HepG2 (cell line): ENCODE measurements around the gene SEMA7A. TPM values are rescaled to one million over a fixed set of nuclear protein-coding genes. Genes with fewer than 3 reads are reported as not detected.

ENCODE experiments used
- AGO1 ChIP-seq: fragments of 200-400 bp; formaldehyde crosslinking; IDR thresholded peaks from 2 replicates; pipeline ENCODE4 v1.6.1; 2017; ENCODE audit warnings: mild to moderate bottlenecking, low read depth, low read length, moderate library complexity; ENCODE audit not compliant: poor library complexity, severe bottlenecking
- ARHGAP35 ChIP-seq: sonication (generic); formaldehyde crosslinking; IDR thresholded peaks from 2 replicates; pipeline ENCODE4 v1.9.0; 2022; ENCODE audit warnings: mild to moderate bottlenecking, inconsistent platforms, moderate library complexity, missing genetic modification reagents, borderline replicate concordance
- FOXM1 ChIP-seq: sonication (generic); formaldehyde crosslinking; IDR thresholded peaks from 2 replicates; pipeline ENCODE4 v1.5.0; 2020; ENCODE audit warnings: missing genetic modification reagents
- HNF4G ChIP-seq, 2 experiments: sonication (generic) in 1 of 2; formaldehyde crosslinking in 1 of 2; IDR thresholded peaks; 2 replicates each; pipeline versions ENCODE4 v1.4.0 to v1.6.1; 2011 to 2020; ENCODE audit warnings: borderline replicate concordance in 2 of 2, low read depth in 2 of 2, mild to moderate bottlenecking in 2 of 2, low read length in 1 of 2, missing genetic modification reagents in 1 of 2, moderate library complexity in 1 of 2
- KDM5B ChIP-seq: sonication (generic); formaldehyde crosslinking; IDR thresholded peaks from 2 replicates; pipeline ENCODE4 v1.4.0; 2020; ENCODE audit warnings: missing genetic modification reagents, mild to moderate bottlenecking, borderline replicate concordance
- THAP8 ChIP-seq: sonication (generic); formaldehyde crosslinking; IDR thresholded peaks from 2 replicates; pipeline ENCODE4 v1.5.1; 2020; ENCODE audit warnings: missing genetic modification reagents, mild to moderate bottlenecking, borderline replicate concordance
- ZFP36L2 ChIP-seq: sonication (generic); formaldehyde crosslinking; IDR thresholded peaks from 2 replicates; pipeline ENCODE4 v1.4.0; 2020; ENCODE audit warnings: missing genetic modification reagents
- ZFP90 ChIP-seq: sonication (generic); formaldehyde crosslinking; IDR thresholded peaks from 2 replicates; pipeline ENCODE4 v1.8.0; 2022; ENCODE audit warnings: missing genetic modification reagents, mild to moderate bottlenecking, inconsistent platforms, borderline replicate concordance
- ZNF326 ChIP-seq: sonication (generic); formaldehyde crosslinking; IDR thresholded peaks from 2 replicates; pipeline ENCODE4 v1.4.0; 2020; ENCODE audit warnings: missing genetic modification reagents, borderline replicate concordance
- ZNF460 ChIP-seq: sonication (generic); formaldehyde crosslinking; IDR thresholded peaks from 2 replicates; pipeline ENCODE4 v1.5.1; 2020; ENCODE audit warnings: missing genetic modification reagents, mild to moderate bottlenecking, borderline replicate concordance
- ZNF563 ChIP-seq: sonication (generic); formaldehyde crosslinking; IDR thresholded peaks from 2 replicates; pipeline ENCODE4 v1.8.0; 2022; ENCODE audit warnings: mild to moderate bottlenecking, moderate library complexity, missing genetic modification reagents
- ZNF614 ChIP-seq: IDR thresholded peaks from 2 replicates; pipeline ENCODE4 v1.6.1; 2018; ENCODE audit warnings: missing biosample characterization, missing genetic modification reagents, inconsistent platforms, borderline replicate concordance
- ZNF7 ChIP-seq: IDR thresholded peaks from 2 replicates; pipeline ENCODE4 v1.6.1; 2016; ENCODE audit warnings: missing biosample characterization, missing genetic modification reagents
- ZSCAN31 ChIP-seq: sonication (generic); formaldehyde crosslinking; IDR thresholded peaks from 2 replicates; pipeline ENCODE4 v1.5.0; 2020; ENCODE audit warnings: low read depth, mild to moderate bottlenecking, missing genetic modification reagents
- polyA plus RNA-seq, 8 experiments: library from polyadenylated mRNA; depleted of rRNA in 3 of 8; stranded (reverse) in 7 of 8; unstranded in 1 of 8; fragments of >200 nt; fragmentation: Illumina TruSeq in 4 of 8; extraction: Trizol in 4 of 8; gene quantifications; 2 replicates each; pipeline versions ENCODE4 v1.2.1 to v1.2.3, GENCODE V29; 2011 to 2016; ENCODE audit warnings: low read depth in 4 of 8, missing spikeins in 1 of 8, mixed read lengths in 1 of 8; ENCODE audit not compliant: insufficient read depth in 1 of 8
- total RNA-seq, 5 experiments: library from RNA; depleted of rRNA; stranded (reverse); fragments of >200 nt; fragmentation: Illumina TruSeq; extraction: Trizol; gene quantifications; 2 replicates each; pipeline ENCODE4 v1.2.3, GENCODE V29; 2016; ENCODE audit warnings: low read depth in 1 of 5
- TF ChIP-seq, protein P1 (sequence below): sonication (generic); formaldehyde crosslinking; IDR thresholded peaks from 2 replicates; pipeline ENCODE4 v1.4.0; 2020; ENCODE audit warnings: missing genetic modification reagents
- TF ChIP-seq, protein P2 (sequence below): sonication (generic); formaldehyde crosslinking; IDR thresholded peaks from 2 replicates; pipeline ENCODE4 v1.8.1; 2022; ENCODE audit warnings: mild to moderate bottlenecking, missing genetic modification reagents
- TF ChIP-seq, protein P3 (sequence below), 2 experiments: sonication (generic) in 1 of 2; formaldehyde crosslinking in 1 of 2; IDR thresholded peaks; 2 replicates each; pipeline versions ENCODE4 v1.4.0 to v1.6.1; 2016 to 2020; ENCODE audit warnings: borderline replicate concordance in 1 of 2, low read depth in 1 of 2, mild to moderate bottlenecking in 1 of 2, missing genetic modification reagents in 1 of 2

The SEMA7A gene
- total and polyA plus RNA-seq, 2 of the 13 experiments (the other 11 are each of a cell fraction or from before 2014, with no cell fraction given), result 9.0 to 15.8 TPM

- TF ChIP-seq, protein P1, sequence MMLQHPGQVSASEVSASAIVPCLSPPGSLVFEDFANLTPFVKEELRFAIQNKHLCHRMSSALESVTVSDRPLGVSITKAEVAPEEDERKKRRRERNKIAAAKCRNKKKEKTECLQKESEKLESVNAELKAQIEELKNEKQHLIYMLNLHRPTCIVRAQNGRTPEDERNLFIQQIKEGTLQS, result no peak; the same call in none of the 2 replicates
- TF ChIP-seq ARHGAP35 (CRISPR knock-in tag), result no peak; the same call in 1 of the 2 replicates
- TF ChIP-seq, protein P2, sequence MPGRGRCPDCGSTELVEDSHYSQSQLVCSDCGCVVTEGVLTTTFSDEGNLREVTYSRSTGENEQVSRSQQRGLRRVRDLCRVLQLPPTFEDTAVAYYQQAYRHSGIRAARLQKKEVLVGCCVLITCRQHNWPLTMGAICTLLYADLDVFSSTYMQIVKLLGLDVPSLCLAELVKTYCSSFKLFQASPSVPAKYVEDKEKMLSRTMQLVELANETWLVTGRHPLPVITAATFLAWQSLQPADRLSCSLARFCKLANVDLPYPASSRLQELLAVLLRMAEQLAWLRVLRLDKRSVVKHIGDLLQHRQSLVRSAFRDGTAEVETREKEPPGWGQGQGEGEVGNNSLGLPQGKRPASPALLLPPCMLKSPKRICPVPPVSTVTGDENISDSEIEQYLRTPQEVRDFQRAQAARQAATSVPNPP (CRISPR knock-in tag), result peak; percentile 27; the same call in 1 of the 2 replicates
- no peak for TF ChIP-seq THAP8
- TF ChIP-seq, protein P3, sequence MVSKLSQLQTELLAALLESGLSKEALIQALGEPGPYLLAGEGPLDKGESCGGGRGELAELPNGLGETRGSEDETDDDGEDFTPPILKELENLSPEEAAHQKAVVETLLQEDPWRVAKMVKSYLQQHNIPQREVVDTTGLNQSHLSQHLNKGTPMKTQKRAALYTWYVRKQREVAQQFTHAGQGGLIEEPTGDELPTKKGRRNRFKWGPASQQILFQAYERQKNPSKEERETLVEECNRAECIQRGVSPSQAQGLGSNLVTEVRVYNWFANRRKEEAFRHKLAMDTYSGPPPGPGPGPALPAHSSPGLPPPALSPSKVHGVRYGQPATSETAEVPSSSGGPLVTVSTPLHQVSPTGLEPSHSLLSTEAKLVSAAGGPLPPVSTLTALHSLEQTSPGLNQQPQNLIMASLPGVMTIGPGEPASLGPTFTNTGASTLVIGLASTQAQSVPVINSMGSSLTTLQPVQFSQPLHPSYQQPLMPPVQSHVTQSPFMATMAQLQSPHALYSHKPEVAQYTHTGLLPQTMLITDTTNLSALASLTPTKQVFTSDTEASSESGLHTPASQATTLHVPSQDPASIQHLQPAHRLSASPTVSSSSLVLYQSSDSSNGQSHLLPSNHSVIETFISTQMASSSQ (IDR thresholded peaks at IDR 0.05; ENCODE audit: low read depth), result peak; percentile 27; the same call in 1 of the 2 replicates
- TF ChIP-seq, protein P3 (CRISPR knock-in tag; IDR thresholded peaks at IDR 0.05; ENCODE audit: borderline replicate concordance), result peak; percentile 64; the same call in 1 of the 2 replicates
- no peak for TF ChIP-seq AGO1
- peak; percentile 77; the same call in 1 of the 2 replicates for TF ChIP-seq KDM5B (CRISPR knock-in tag)
- TF ChIP-seq ZNF563, result peak; percentile 76; the same call in 1 of the 2 replicates
- no peak for TF ChIP-seq ZNF460
- TF ChIP-seq HNF4G (IDR thresholded peaks at IDR 0.05; ENCODE audit: borderline replicate concordance, low read depth, low read length), result 0 out of 2 replicates have a peak, but pooled peaks have one; percentile 11
- no peak for TF ChIP-seq HNF4G (CRISPR knock-in tag; IDR thresholded peaks at IDR 0.05; ENCODE audit: borderline replicate concordance, low read depth)
- peak; percentile 85; the same call in 1 of the 2 replicates for TF ChIP-seq ZNF614
- no peak for TF ChIP-seq ZNF326
- peak; percentile 76 for TF ChIP-seq ZSCAN31 (CRISPR knock-in tag)
- no peak for TF ChIP-seq ZNF7 (CRISPR knock-in tag)
- TF ChIP-seq FOXM1 (CRISPR knock-in tag), result no peak
- TF ChIP-seq ZFP90 (CRISPR knock-in tag), result peak; percentile 26
- TF ChIP-seq ZFP36L2, result no peak
These were observed 27.4 kb upstream of the SEMA7A start, which contains the start of gene UBL7 (continued) for GRCh38 chr15:74460871-74461846.
